DOHH2 (cell line): Measurements from ENCODE around the gene SPRING1.

ENCODE experiments used
- H3F3A ChIP-seq: fragments of 200-600 bp; sonication (generic), shearing (Covaris generic); 2 replicates; pipeline ENCODE4 v1.6.0; 2016; ENCODE audit warnings: antibody characterized with exemption, mild to moderate bottlenecking; ENCODE audit not compliant: control insufficient read depth, insufficient read depth
- H3K27ac ChIP-seq: fragments of 200-600 bp; sonication (generic); 2 replicates; pipeline ENCODE4 v1.5.1; 2014; ENCODE audit warnings: low read depth, mild to moderate bottlenecking, low read length, moderate library complexity
- H3K27me3 ChIP-seq: fragments of 200-600 bp; sonication (generic); 2 replicates; pipeline ENCODE4 v1.6.1; 2014; ENCODE audit warnings: mild to moderate bottlenecking, low read length, mixed read lengths; ENCODE audit not compliant: control insufficient read depth
- H3K36me3 ChIP-seq: fragments of 200-600 bp; sonication (generic); 2 replicates; pipeline ENCODE4 v1.6.1; 2014; ENCODE audit warnings: mild to moderate bottlenecking, low read length, moderate library complexity, mixed read lengths; ENCODE audit not compliant: control insufficient read depth
- H3K4me1 ChIP-seq: fragments of 200-600 bp; sonication (generic); 2 replicates; pipeline ENCODE4 v1.6.1; 2014; ENCODE audit warnings: mild to moderate bottlenecking, low read length, mixed read lengths; ENCODE audit not compliant: control insufficient read depth
- H3K4me2 ChIP-seq: fragments of 200-600 bp; sonication (generic); 2 replicates; pipeline ENCODE4 v1.6.0; 2014; ENCODE audit warnings: mild to moderate bottlenecking, low read length, moderate library complexity
- H3K4me3 ChIP-seq: fragments of 200-600 bp; sonication (generic); 2 replicates; pipeline ENCODE4 v1.5.1; 2014; ENCODE audit warnings: mild to moderate bottlenecking, low read length, mixed read lengths
- H3K79me2 ChIP-seq: fragments of 200-600 bp; sonication (generic); 2 replicates; pipeline ENCODE4 v1.6.1; 2014; ENCODE audit warnings: mild to moderate bottlenecking, low read length, mixed read lengths; ENCODE audit not compliant: control insufficient read depth
- H3K9me2 ChIP-seq: fragments of 200-600 bp; sonication (generic); replicated peaks from 2 replicates; pipeline ENCODE4 v1.6.1; 2014; ENCODE audit warnings: mild to moderate bottlenecking, low read length, mixed read lengths; ENCODE audit not compliant: control insufficient read depth
- H3K9me3 ChIP-seq: fragments of 200-600 bp; sonication (generic); 2 replicates; pipeline ENCODE4 v1.6.1; 2014; ENCODE audit warnings: antibody characterized with exemption, low read length, mixed read lengths; ENCODE audit not compliant: control insufficient read depth, insufficient read depth
- H4K20me1 ChIP-seq: fragments of 200-600 bp; sonication (generic); 2 replicates; pipeline ENCODE4 v1.6.0; 2014; ENCODE audit warnings: low read depth, mild to moderate bottlenecking, antibody characterized with exemption, low read length, moderate library complexity; ENCODE audit not compliant: control insufficient read depth, insufficient read depth
- CTCF ChIP-seq: fragments of 200-600 bp; sonication (generic); IDR thresholded peaks from one replicate; pipeline ENCODE4 v1.5.1; 2014; ENCODE audit warnings: antibody characterized with exemption, mild to moderate bottlenecking, low read depth, low read length; ENCODE audit not compliant: poor library complexity, severe bottlenecking
- EZH2phosphoT487 ChIP-seq: fragments of 200-600 bp; sonication (generic); IDR thresholded peaks from 2 replicates; pipeline ENCODE4 v1.6.1; 2017; ENCODE audit warnings: borderline replicate concordance, mild to moderate bottlenecking, antibody characterized with exemption, low read length, moderate library complexity, mixed read lengths

The SPRING1 gene

GRCh38 chr12:116698554-116699075 lies 39.3 kb downstream of the SPRING1 start:
- Histone ChIP-seq H3K9me2 (no peaks in the 10 kb centered on the region), H3K79me2 (no peaks in the 10 kb centered on the region), H4K20me1 (no peaks in the 10 kb centered on the region), H3K27me3 (peaks cover 28% of the 10 kb centered on the region), H3K27ac (no peak overlapping the region), H3F3A (no peaks in the 10 kb centered on the region), H3K36me3 (no peaks in the 10 kb centered on the region), H3K9me3 (no peaks in the 10 kb centered on the region), H3K4me3 (no peak overlapping the region), H3K4me2 (no peak overlapping the region), H3K4me1 (peaks cover 37% of the 10 kb centered on the region)
- TF ChIP-seq CTCF (no peak), EZH2phosphoT487 (no peak)

GRCh38 chr12:116698116-116698515 lies 39.8 kb downstream of the SPRING1 start:
- Histone ChIP-seq H3K4me3 (no peak overlapping the region), H3K4me2 (no peak overlapping the region), H3K9me3 (no peaks in the 10 kb centered on the region), H3K27ac (no peak overlapping the region), H3K79me2 (no peaks in the 10 kb centered on the region), H4K20me1 (no peaks in the 10 kb centered on the region), H3F3A (no peaks in the 10 kb centered on the region), H3K4me1 (peaks cover 37% of the 10 kb centered on the region), H3K36me3 (no peaks in the 10 kb centered on the region), H3K27me3 (peaks cover 33% of the 10 kb centered on the region), H3K9me2 (no peaks in the 10 kb centered on the region)
- TF ChIP-seq EZH2phosphoT487 (no peak), CTCF (no peak)

GRCh38 chr12:116697716-116698115 lies 40.2 kb downstream of the SPRING1 start:
- Histone ChIP-seq H3K4me3 (no peak overlapping the region), H3K27ac (no peak overlapping the region), H3K4me1 (peaks cover 41% of the 10 kb centered on the region), H3K27me3 (peaks cover 37% of the 10 kb centered on the region), H3K4me2 (no peak overlapping the region), H3K9me2 (no peaks in the 10 kb centered on the region), H4K20me1 (no peaks in the 10 kb centered on the region), H3K79me2 (no peaks in the 10 kb centered on the region), H3K36me3 (no peaks in the 10 kb centered on the region), H3K9me3 (no peaks in the 10 kb centered on the region), H3F3A (no peaks in the 10 kb centered on the region)
- no peak for TF ChIP-seq EZH2phosphoT487
- no peak for TF ChIP-seq CTCF
